AG04449 (cell line): ENCODE results near the gene DAAM2.

Source experiments
- CTCF ChIA-PET: fragments of 350-600 bp; formaldehyde crosslinking; extraction: SDS; loops from one replicate; lab custom pipeline; 2021; ENCODE audit warnings: antibody characterized with exemption; lab: Yijun Ruan, JAX
- POLR2A ChIA-PET: fragments of 400-600, 350-600 bp; formaldehyde crosslinking; extraction: SDS; loops from one replicate; lab custom pipeline; 2020; ENCODE audit warnings: antibody characterized with exemption, inconsistent platforms; lab: Yijun Ruan, JAX
- DNase-seq: peaks from one replicate; pipeline ENCODE4 v3.0.0-alpha.2; 2010; ENCODE audit warnings: low read depth, low spot score
- H3K4me3 ChIP-seq: 2 replicates; pipeline ENCODE4 v1.5.1; 2011; ENCODE audit warnings: low read depth, mild to moderate bottlenecking, control low read depth, low read length
- TF ChIP-seq, protein P1 (sequence below): IDR thresholded peaks from one replicate; pipeline ENCODE4 v1.5.1; 2011; ENCODE audit warnings: mild to moderate bottlenecking, moderate library complexity, low read length, control low read depth, inconsistent platforms; ENCODE audit not compliant: insufficient read depth; ENCODE audit errors: missing control alignments

Gene DAAM2

GRCh38 chr6:39755231-39755630 lies 36.9 kb upstream of the DAAM2 start:
- H3K4me3 ChIP-seq: no peak overlapping the region
- POLR2A ChIA-PET: no interaction called here
- DNase-seq: no peak
- TF ChIP-seq, protein P1, sequence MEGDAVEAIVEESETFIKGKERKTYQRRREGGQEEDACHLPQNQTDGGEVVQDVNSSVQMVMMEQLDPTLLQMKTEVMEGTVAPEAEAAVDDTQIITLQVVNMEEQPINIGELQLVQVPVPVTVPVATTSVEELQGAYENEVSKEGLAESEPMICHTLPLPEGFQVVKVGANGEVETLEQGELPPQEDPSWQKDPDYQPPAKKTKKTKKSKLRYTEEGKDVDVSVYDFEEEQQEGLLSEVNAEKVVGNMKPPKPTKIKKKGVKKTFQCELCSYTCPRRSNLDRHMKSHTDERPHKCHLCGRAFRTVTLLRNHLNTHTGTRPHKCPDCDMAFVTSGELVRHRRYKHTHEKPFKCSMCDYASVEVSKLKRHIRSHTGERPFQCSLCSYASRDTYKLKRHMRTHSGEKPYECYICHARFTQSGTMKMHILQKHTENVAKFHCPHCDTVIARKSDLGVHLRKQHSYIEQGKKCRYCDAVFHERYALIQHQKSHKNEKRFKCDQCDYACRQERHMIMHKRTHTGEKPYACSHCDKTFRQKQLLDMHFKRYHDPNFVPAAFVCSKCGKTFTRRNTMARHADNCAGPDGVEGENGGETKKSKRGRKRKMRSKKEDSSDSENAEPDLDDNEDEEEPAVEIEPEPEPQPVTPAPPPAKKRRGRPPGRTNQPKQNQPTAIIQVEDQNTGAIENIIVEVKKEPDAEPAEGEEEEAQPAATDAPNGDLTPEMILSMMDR: no peak
- CTCF ChIA-PET: no interaction called here

GRCh38 chr6:39756582-39756981 lies 35.6 kb upstream of the DAAM2 start:
- TF ChIP-seq, protein P1: no peak
- DNase-seq: no peak
- ChIA-PET POLR2A (no interaction called here), CTCF (no interaction called here)
- no peak overlapping the region for H3K4me3 ChIP-seq

DNA sequence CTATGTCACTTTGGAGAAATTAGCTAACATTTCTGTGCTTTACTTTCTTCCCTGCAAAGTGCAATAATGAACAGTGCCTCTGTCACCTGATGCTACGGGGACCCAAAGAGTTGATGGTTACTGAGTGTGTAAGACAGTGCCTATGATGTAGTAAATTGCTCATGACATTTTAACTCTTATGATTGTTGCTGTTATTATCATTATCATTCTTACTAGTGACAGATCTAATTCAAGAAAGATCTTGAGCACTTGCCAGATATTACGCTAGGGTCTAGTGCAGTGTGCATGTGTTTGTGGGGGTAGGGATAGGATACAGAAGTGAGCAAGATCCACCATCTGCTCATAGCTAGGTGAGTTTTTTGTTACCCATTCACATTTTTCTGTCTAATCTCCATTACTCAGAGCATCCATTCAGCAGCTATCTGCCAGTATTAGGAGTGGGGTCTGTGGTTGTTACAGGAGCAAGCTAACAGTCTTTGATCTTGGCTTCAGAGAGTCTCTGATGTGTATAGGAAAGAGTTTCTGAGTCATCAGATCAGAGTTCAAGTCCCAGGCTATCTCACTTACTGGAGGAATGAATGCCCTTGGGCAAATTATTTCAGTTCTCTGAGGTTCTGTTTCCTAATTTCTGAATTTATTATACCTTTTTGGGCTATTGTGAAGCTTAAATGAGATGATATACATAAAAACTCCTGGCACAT lies 33.1 kb upstream of the DAAM2 start:
- POLR2A ChIA-PET: no interaction called here
- CTCF ChIA-PET: interaction anchor here (1.3 kb wide), 1 partner anchor 13 kb away, joined by 3 read pairs; no protein-coding TSS in a partner anchor
- DNase-seq: no peak
- H3K4me3 ChIP-seq: no peak overlapping the region
- TF ChIP-seq, protein P1: no peak

GRCh38 chr6:39760226-39760952 lies 31.8 kb upstream of the DAAM2 start:
- TF ChIP-seq, protein P1: no peak
- H3K4me3 ChIP-seq: no peak overlapping the region
- CTCF ChIA-PET: no interaction called here
- POLR2A ChIA-PET: no interaction called here
- DNase-seq: no peak

GRCh38 chr6:39765508-39766065 lies 26.6 kb upstream of the DAAM2 start:
- CTCF ChIA-PET: no interaction called here
- POLR2A ChIA-PET: no interaction called here

More at GRCh38 chr6:39765508-39766065, 26.6 kb upstream of the DAAM2 start:
- H3K4me3 ChIP-seq: no peak overlapping the region
- TF ChIP-seq, protein P1: no peak
- no peak for DNase-seq
